HG03575 (cell line): Measurements from ENCODE around the gene PYDC2.
A peak's percentile ranks its signal among the peaks of the same experiment; 100 is the strongest.
"Not testable (repeated sequence)": the region's sequence is repeated elsewhere in the genome, so short reads cannot be mapped to it uniquely, and the experiment has no call there.

Experiments used
- ATAC-seq: cut with Tn5 transposase; IDR thresholded peaks from one replicate; pipeline ENCODE4 v1.9.1; 2021; ENCODE audit not compliant: unreplicated experiment, insufficient number of reproducible peaks, low FRiP score; ENCODE audit errors: extremely low read depth

PYDC2 gene

DNA sequence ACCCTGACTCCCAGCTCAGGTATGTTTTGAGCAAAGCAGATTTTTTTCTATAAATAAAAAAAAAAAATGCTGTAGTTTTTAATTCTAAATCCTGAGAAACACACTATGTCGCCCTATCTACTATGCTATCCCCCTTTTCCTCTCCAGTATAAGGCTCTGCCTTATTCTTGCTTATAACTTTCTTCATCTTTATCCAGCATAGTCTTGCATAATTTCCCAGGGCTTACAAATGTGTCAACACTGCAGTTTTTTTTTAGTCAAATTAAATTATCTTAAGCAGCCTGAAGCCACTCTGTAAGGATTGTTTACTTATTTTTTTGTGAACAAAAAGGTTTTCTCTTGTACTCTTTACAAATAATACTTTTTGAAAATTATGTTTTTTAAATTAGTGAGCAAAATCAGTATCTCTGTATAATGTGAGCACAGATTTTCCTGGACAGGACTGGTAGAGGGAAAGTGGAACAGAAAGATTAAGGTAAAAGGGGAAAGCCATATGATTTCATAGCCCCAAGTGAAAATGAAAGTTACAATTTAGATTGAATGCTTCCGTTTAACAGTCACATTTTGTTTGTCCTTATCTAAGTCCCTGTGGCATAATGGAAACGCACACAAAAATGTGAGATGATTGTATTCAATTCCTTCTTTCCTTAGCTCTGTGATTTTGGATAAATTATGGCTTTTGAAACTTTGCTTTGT lies 5.6 kb upstream of the PYDC2 start:
- peak; percentile 70 for ATAC-seq

DNA sequence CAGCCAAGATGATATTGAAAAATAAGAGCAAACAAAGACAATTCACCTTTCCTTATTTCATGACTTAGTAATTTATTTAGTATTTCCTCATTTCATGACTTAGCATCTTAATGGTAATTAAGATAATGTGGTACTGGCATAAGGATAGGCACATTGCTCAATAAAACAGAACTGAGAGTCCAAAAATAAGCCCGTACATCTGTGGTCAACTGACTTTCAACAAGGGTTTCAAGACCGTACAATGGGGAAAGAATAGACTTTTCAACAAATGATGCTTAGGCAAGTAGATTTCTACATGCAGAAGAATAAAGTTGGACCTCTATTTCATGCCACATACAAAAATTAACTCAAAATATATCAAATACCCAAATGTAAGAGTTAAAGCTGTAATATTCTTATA lies 603 bp upstream of the PYDC2 start:
- ATAC-seq, result no peak

DNA sequence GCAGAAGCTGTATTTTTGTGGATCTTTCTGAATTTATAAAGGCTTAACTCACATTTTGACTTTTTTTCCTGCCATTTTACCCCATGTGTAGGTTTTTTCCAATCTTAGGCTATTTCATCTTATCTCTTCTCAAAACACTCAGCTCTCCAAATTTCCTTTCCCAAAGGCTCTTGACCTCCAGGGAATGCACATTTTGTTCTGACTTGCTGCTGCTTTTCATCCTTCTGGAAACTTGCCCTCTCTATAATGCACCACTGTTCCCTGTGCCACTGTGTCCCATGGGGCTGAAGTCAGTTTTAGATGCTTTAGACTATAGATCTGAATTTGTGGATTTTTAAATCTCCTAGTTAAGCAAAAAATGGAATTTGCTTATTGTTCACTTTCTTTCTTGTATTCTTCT lies 9.1 kb downstream of the PYDC2 start:
- no peak for ATAC-seq

DNA sequence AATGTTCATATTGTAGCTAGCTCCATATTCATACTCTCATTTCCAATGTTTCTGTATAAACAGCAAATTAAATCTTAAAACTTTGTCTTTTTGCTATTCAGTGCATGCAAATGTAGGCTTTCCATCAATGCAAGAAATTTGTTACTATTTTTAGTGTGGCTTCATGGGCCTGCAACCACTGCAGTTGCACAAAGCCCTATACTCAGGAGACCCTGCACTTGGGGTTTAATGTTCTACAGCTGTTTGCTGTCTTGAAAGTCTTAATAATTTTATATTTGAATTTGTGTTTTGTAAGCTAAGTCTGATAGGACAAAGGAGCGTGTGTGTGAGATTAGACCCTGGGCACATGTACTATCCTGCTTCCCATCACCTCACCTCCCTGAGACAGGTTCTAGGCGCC lies 9.6 kb downstream of the PYDC2 start:
- ATAC-seq, result no peak

DNA sequence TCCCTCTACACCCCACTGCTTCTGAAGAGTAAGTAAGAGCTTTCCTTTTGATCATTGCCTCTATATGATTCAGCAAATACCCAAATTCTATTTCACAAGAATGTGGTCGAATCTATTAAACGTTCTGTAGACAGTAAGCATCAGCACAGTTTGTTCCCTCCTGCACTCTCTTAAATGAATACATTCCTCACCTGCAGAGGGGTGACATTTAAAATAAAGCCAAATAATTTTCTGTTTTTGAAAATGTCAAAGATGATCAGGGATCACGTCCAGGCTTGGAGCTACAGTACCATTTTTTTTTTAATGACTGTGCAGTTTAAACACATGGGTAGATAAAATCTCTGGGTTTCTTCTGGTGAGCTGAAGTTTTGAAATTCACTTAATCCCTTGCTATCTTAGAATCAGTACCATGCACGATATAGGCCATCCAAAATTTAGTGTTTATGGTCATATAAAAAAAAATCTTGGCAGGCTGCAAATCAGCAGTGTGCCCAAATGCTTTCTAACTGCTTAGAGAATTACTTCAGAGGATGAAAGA lies 12.8 kb downstream of the PYDC2 start:
- ATAC-seq, result no peak

DNA sequence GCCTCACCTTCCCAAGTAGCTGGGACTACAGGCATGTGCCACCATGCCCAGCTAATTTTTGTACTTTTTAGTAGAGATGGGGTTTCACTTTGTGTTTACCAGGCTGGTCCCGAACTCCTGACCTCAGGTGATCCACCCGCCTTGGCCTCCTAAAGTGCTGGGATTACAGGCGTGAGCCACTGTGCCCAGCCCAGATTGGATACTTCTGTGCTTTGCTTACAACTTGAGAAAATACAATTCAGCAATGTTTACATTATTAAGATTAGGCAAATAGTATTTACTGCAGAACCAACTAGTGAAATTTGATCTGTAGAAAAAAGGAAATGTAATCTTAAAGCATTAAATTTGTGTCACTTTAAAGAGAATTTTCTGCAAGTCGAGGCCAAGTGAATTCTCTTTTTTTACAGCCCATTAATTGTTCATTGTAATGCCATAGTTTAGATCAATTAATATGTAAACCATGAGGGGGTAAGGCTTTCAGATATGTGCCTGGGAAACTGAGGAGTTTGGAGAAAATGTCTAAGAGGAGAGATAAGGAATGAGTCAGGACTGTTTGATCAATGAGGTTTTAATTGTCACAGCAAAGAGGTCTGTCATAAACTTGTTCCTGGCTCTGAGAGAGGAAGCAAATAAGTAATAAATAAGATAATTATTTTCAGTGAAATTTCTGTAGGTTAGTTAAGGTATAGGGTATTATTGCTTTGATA lies 15.3 kb downstream of the PYDC2 start:
- no peak for ATAC-seq

DNA sequence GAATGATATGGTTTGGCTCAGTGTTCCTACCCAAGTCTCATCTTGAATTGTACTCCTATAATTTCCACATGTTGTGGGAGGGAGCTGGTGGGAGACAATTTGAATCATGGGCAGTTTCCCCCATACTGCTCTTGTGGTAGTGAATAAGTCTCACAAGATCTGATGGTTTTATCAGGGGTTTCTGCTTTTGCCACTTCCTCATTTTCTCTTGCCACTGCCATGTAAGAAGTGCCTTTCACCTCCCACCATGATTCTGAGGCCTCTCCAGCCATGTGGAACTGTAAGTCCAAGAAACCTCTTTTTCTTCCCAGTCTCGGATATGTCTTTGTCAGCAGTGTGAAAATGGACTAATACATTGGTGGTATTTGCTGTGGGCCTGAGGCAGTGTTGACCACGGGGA lies 23.0 kb downstream of the PYDC2 start:
- not testable (repeated sequence) for ATAC-seq

DNA sequence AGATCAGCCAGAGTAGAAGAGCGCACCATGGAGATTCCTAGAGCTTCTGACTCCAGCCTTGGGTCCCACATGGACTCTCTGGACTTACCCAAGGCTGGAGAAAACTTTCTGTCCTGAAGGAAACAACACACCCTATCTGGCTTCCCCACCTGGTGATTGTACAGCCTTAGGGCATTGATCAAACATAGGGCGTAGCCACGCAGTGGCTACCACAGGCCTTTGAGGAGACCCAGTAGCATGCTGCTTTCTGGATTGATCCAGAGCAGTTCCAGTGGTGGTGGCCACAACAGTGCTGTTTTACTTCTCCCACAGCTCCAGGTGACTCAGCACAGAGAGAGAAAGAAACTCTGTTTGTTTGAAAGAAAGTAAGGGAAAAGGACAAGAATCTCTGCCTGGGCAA lies 23.5 kb downstream of the PYDC2 start:
- ATAC-seq, result no peak

DNA sequence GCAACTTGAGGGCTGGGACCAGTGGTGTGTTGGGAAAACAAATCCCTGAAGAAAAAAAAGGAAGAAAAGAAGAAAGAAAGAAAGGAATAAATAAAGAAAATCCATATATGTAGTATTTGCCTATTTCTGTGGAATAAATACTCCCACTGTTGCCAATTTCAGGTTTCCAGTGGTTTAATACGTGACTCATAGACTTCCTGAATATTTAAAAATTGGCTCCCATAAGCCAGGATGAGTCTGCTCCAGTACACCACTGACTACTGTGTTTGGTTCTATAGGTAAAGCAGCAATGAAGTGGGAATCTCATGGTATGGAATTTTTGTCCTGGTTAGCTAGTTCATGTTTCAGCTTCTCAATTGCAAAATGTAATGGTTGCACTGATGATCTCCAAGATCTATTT lies 31.6 kb downstream of the PYDC2 start:
- ATAC-seq, result no peak

DNA sequence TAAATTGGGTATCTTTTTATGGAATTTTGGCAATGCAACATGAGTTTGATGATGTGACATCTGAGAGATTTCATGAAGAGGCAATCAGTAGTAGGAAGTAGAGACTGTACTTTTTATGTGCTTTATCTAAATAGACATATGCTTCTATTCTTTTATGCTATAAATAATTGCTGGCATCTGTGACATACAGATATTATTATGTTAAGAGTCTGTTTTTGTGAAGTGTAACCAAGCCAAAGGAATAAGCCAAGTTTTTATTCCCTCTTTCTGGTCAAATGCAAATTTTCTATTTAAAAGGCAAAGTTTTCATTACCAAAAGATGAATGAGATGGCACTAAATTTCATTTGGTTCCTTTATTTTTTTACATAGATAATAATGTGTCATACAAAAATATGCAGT lies 32.4 kb downstream of the PYDC2 start:
- ATAC-seq, result no peak

DNA sequence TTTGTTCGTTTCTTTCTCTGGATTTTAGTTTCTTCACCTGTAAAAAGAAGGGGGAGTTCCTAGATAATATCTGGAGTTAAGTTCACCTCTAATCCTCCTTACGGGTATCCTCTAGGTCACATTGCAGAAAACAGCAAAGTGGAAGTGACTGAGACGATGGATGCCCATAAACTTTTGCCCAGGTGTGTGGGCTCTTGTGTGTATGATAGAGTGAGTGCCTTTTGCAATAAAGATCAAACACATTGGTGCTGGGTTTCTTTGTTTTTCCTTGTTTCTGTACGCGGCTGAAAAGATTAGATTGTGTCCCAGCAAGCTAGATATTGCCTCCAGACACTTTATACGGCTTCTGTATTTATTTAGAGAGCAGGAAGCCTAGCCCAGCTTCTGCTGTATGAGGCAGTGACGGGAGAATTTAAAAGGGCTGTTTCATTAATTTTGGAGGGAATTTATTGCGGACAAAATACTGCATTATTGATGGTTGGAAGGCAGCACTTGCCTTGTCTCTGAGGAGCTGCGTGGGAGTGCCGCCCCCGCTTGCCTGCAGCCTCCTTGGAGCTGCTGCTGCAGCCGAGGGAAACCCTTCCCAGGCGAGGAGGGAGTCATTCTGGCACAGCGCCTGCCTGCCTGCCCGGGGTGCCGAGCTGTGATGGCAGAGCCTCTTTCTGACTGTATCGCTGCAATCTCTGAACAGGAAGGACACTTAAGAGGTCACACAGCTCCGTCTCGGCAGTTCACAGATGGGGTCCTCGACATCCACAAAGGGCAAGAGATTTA lies 38.5 kb downstream of the PYDC2 start:
- no peak for ATAC-seq

DNA sequence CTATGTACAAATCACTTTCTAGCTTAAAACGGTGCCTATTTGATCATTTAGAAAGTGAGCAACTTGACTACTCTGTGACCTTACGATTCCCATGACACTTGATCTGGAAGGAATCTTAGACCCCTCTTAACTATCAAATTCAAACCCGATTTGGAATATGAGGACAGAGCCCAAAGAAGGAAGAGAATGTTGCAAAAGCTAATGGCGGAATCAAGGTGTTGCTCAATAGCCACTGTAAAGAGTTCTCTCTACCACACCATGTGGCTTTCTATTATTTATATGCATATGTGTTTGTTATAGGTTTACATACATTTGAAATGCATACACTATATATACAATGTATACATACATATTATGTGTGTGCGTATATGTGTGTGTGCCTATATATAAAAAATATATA lies 39.9 kb downstream of the PYDC2 start:
- no peak for ATAC-seq

DNA sequence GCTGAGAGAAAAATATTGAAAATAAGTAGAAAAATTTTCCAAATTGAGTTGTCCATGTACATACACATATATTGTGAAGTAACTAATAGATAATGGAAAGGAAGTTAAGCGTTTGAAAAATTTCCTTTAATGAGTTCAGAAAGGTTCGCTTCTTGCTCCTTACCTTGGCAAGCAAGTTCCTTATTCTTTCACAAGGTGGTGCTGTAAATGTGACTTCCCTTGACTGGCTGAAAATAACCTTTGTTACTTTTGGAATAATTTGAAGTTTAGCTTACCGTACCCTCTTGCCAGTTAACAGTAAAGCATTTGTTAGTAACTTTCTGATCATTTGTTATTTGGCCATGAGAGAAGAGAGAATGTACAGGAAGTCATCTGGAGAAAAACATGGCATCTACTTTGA lies 41.6 kb downstream of the PYDC2 start:
- no peak for ATAC-seq

DNA sequence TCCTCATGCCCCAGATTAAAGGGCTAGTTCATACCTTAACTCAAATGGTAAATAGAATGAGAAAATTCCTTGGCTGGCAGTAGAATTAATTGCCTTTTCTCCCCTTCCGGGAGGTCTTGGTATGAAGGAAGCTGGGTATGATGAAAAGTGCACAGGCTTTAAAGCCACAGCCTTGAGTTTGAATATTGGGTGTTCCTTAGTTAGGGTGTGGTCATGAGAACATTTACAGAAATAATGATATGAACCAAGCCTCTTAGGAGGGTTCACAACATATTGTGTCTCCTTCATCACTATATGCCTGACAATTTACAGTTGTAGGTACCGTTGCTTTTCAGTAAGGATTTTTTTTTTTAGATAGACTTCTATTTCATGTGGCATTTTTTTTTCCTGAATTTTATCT lies 48.1 kb downstream of the PYDC2 start:
- no peak for ATAC-seq
